Stimulated activated CD8-positive, alpha-beta memory T cell treated with anti-CD3 and anti-CD28 coated beads, Interleukin-15, amount 100 ng/mL, for 4 hours (primary cell): ENCODE measurements around the gene MT1B.
"Not testable (repeated sequence)": the region's sequence is repeated elsewhere in the genome, so short reads cannot be mapped to it uniquely, and the experiment has no call there.

ENCODE experiments used
- DNase-seq, 2 donors: peaks; one replicate each; pipeline ENCODE4 v3.0.0-alpha.2; 2020; ENCODE audit warnings: low read depth in 2 of 2

MT1B gene

DNA sequence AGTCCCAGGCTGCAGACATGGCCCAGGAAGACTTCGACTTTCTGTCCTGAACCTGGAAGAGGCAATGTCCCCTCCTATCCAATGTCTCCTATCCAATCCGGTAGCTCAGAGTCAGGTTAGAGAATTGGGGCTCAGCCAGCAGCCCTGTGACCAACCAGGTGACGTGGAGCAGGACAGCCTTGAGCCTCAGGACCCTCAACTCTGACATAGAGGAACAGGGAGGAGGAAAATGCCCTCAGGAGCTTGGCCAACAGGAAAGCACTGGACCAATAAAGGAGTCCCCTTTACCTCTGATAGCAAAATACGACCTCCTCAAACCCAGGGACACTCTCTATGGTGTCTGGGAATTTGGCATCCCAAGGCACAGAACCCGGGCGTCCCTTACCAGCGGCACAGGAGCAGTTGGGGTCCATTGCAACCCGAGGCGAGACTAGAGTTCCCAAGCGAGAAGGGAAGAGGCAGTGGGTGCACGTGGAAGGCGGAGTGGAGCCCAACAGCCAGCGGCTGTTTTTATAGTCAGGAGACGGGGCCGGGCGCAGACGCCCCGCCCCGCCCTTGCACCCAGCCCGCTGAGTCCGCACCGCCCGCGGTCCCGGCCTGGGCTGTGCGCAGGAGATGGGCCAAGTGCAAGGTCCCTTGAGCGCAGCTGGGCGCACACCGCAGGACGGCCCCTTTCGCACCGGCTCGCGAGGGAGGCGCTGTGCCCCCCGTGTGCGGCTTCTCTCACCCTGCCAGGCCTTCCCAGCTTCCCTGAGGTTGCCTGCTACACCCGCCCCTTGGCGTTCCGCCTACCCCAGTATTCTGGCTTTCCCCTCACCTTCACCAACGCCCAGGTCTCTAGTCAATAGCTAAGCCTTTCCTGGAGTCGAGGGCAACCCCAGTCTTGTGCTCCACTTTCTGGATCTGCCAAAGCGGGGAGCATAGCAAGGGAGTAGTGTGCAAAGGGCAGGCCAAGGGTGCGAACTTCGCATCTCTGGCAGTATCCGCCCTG, 16.2 kb downstream of the MT1B start, which contains the start of gene MT1G:
MT1G (minus strand) TSS at position 485 of the 991 bp plus-strand sequence; CDS start at position 413, 72 bp downstream.
- no peak for DNase-seq

GRCh38 chr16:56669005-56669839, 17.5 kb downstream of the MT1B start, which contains the start of gene MT1H:
TSS of gene MT1H (plus strand) at chr16:56669814. CDS start at chr16:56669885, 71 bp downstream.
- no peak for DNase-seq

- DNase-seq: no peak
Observed at GRCh38 chr16:56669840-56670619, 18.3 kb downstream of the MT1B start.

- no peak for DNase-seq
Observed at GRCh38 chr16:56670620-56670934, 18.9 kb downstream of the MT1B start.

GRCh38 chr16:56671691-56672090, 20.0 kb downstream of the MT1B start:
- DNase-seq: not testable (repeated sequence)

GRCh38 chr16:56672171-56672570, 20.5 kb downstream of the MT1B start:
- not testable (repeated sequence) for DNase-seq

DNA sequence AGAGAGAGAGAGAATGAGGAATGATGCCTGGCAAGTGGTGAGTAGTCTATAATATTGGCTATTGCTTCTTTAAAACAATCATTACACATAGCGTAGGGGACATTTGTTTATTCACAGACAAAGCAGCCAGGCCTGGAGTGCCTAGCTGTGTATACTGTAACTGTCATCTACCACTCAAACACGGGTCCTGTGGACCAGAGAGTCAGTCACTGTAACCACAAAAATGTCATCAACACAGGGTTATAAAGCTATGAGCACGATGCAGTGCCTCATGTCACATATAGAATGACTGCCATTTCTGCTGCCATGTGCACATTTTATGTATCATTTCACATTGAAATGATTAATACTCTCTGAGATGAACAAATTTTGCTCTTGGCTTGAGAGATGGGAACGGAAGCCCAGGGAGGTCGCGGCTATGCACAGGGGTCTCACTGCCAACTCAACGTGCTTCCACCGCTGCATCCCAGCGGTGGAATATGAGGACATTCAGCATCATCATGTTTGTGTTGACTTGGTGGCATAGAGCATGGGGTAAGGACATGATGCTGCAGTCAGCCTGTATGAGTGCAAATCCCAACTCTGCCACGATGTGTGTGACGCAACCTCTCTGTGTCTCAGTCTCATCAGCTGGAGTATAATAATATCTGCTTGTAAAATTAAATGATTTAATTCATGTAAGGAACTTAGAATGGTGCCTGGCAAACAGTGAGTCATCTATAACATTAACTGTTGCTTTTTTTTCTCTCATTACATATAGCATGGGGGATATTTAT, 21.3 kb downstream of the MT1B start:
- DNase-seq: no peak

DNA sequence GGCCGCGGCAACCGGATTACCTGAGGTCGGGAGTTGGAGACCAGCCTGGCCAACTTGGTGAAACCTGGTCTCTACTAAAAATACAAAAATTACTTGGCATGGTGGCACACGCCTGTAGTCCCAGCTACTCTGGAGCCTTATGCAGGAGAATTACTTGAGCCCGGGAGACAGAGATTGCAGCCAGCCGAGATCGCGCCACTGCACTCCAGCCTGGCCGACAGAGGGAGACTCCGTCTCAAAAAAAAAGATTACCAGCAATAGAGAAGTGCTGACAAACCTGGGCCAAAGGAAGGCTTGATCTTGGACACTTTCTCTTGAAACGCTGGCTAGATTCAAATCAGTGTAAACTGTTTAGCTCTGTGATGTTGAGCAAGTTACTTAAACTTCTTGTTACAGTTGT, 22.2 kb downstream of the MT1B start:
- DNase-seq: no peak

DNA sequence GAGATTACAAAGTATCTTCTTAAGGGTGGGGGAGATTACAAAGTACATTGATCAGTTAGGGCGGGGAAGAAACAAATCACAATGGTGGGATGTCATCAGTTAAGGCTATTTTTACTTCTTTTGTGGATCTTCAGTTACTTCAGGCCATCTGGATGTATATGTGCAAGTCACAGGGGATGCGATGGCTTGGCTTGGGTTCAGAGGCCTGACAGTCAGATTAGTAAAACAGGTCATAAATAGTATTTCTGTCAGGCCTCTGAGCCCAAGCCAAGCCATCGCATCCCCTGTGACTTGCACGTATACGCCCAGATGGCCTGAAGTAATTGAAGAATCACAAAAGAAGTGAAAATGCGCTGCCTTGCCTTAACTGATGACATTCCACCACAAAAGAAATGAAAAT, 22.9 kb downstream of the MT1B start:
- not testable (repeated sequence) for DNase-seq

DNA sequence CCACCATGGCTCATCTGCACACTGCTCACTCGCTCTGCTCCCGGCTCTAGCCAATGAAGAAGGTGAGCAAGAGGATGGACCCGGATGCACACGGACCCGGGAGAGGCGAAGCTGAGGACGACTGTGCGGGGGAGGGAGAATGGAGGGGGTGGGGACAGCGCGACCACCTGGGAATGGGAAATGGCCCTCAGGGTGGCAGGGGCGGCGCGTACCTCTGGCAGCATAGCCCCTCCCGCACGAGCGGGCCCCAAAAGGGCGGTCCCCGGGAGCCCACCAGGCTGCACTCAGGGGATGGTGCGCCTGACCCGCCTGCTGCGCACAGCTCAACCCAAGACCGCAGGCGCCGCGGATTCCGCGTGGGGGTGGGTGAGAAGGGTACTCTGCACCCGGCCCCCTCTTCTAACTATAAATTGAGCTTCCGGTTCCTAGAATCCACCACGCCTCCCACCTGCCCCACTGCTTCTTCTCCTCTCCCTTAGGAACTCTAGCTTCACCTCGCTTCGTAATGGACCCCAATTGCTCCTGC, 24.1 kb downstream of the MT1B start:
- DNase-seq: peak; percentile 13 to 29

GRCh38 chr16:56677474-56677873, 25.8 kb downstream of the MT1B start:
- DNase-seq: no peak

DNA sequence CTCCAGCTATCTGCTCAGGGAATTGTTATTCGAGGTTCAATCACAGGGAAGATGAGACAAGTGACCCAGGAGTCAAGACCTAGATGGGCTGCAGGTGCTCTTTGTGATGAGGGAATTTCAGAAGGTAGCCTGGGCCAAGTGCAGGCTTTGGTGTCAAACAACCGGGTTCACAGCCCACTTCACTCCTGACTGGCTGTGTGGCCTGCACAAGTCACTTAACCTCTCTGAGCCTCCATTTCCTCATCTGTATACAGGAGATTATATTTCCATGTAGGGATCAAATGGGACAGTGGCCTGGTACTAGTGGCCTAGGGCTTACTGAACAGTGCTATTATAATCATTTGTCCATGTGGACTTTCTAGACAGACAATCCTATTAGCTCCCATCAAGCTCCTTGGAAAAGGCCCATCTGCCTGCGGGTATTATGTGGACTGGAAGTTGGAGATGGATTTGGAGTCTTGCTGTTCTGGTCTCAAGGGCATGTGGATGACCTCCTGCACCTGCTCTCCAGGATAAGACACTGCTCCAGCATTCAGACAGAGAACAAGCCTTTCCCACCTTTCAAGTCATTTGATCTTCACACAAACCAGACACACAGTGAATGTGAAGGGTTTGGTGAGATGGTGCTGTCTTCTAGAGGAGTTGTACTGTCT, 27.5 kb downstream of the MT1B start:
- no peak for DNase-seq

DNA sequence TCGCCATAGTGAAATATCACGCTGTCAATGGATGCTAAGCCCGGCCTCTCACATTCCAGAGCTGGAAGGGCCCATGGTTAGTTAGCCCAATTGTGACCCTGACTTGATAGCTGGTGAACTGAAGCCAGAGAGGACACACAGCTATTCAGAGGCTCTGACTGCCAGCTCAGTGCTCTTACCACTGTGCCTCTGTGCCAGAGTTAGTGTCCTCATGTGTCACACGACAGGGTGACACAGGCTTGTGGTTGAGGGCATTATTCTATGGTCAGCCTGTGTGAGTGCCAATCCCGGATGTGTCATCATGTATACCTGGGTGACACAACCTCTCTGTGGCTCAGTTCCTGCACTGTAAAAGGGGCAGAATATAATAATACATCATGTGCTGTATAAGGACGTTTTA, 28.1 kb downstream of the MT1B start:
- DNase-seq: no peak

- peak; percentile 67 to 74 for DNase-seq
Observed at GRCh38 chr16:56681939-56682702, 30.4 kb downstream of the MT1B start, which contains the start of gene MT1X. TSS of gene MT1X (plus strand) at chr16:56682470. CDS start at chr16:56682541, 71 bp downstream.

DNA sequence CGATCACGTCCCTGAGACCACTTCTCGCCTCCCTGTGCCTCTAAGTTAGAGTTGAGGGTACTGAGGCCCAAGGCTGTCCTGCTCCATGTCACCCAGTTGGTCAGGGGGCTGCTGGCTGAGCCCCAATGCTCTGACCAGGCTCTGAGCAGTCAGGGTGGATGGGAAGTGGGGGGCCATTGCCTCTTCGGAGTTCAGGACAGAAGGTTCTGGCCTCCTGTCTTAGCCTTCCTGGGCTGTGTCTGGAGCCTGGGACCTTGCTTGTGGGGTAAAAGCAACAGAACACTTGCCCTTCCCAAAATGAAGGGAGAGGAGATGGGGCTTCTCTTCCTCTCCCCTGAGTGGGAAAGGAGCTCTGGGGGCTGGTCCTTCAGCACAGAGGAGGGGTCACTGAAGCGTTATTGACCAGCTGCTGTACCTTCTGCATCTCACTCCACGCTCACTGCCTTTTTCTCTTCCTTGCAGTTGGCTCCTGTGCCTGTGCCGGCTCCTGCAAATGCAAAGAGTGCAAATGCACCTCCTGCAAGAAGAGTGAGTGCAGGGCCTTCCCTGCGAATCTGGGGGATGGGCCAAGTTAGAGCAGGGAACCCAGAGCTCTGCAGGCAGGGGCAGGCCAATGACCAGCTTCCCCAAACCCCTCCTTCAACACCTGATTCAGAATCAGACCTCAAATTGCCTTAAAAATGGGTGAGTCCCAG, 31.2 kb downstream of the MT1B start:
- DNase-seq: no peak

DNA sequence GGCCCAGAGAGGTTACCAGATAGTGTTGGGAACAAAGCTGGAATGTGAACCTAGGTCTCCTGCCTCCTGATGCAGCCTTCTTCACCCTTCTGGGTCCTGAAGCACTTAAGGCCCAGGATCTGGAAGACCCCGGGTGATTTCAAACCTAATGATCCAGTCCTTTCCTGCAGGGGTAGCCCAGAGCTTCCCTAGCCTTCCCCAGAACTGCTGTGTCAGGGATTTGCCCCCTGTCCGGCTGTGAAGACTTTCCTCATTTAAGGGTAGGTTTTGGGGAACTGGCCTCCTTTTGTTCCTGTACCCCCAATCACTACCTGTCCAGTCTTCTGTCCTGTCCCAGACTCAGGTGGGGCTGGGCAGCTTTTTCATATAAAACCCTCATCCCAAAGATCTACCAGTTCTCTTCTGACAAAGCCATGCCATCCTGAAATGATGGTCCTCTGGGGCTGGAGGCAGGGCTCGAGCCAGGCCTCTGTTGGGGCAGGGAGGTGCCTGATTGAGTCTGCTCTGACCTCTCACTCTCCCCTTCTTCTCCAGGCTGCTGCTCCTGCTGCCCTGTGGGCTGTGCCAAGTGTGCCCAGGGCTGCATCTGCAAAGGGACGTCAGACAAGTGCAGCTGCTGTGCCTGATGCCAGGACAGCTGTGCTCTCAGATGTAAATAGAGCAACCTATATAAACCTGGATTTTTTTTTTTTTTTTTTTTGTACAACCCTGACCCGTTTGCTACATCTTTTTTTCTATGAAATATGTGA, 31.9 kb downstream of the MT1B start:
- no peak for DNase-seq

DNA sequence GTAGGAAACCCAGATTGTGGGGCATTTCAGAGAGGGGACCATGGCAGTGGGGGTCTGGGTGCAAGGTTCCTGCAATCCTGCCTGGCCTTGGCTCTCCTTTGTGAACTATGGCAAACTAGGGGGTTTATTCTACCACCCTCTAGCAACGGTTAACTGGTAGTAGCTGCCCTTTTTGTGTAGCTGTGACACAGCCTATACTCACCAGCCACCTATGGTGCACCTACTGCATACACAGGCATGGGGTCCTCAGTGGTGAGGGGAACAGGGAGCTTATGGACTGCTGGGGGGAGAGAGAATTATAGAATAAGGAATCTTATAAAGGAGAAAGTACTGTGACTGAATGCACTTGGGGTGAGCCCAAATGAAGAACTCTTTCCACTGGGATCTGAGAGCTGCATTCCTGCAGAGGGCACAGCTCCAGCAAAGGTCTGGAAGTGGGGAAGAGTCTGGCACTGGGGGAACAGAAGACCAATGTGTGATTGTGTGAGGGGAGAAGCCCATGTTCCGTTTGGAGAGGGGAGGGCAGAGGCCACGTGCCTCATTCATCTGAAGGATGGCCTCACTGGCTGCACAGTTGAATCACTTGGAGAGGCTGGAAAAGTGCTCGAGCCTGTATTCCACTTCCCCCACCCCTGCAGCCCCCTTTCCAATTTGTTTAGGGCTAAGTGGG, 32.7 kb downstream of the MT1B start:
- DNase-seq: no peak
